ENCODE results near the gene LRPPRC. TPM values are rescaled to one million over a fixed set of nuclear protein-coding genes. Genes with fewer than 3 reads are reported as not detected.
"Not testable (repeated sequence)": the region's sequence is repeated elsewhere in the genome, so short reads cannot be mapped to it uniquely, and the experiment has no call there.

LRPPRC gene
- total RNA-seq, 1 donor from 2014 or later, result 70.3 TPM

DNA sequence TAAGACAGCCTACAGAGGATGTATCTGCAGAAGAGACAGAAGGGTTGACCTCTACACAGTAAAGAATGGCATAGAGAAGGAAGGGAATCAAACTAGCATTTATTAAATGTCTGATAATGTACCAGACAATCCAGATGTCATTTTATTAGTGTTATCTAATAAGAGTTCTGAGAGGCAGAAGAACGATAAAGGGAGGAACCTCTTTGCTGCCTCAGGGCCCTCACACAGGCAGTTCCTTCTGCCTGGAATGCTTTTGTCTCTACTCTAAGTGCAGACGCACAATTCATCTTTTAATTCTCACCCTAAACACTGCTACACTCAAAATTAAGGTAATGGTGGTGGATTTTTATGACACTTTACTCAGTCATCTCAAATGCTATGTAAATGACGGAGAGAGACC lies 64.5 kb downstream of the LRPPRC start:
- intact Hi-C loops (cut with DNase I), result no loop called here
- no peak for DNase-seq (ENCODE audit: low spot score)

GRCh38 chr2:43927442-43927841 lies 68.3 kb downstream of the LRPPRC start:
- intact Hi-C loops (cut with DNase I), result no loop called here
- DNase-seq (ENCODE audit: low spot score), result no peak

GRCh38 chr2:43925431-43925830 lies 70.4 kb downstream of the LRPPRC start:
- intact Hi-C loops (cut with DNase I), result no loop called here

GRCh38 chr2:43924463-43924862 lies 71.3 kb downstream of the LRPPRC start:
- no peak for DNase-seq (ENCODE audit: low spot score)
- intact Hi-C loops (cut with DNase I), result no loop called here

More at GRCh38 chr2:43925431-43925830, 70.4 kb downstream of the LRPPRC start:
- no peak for DNase-seq (ENCODE audit: low spot score)

DNA sequence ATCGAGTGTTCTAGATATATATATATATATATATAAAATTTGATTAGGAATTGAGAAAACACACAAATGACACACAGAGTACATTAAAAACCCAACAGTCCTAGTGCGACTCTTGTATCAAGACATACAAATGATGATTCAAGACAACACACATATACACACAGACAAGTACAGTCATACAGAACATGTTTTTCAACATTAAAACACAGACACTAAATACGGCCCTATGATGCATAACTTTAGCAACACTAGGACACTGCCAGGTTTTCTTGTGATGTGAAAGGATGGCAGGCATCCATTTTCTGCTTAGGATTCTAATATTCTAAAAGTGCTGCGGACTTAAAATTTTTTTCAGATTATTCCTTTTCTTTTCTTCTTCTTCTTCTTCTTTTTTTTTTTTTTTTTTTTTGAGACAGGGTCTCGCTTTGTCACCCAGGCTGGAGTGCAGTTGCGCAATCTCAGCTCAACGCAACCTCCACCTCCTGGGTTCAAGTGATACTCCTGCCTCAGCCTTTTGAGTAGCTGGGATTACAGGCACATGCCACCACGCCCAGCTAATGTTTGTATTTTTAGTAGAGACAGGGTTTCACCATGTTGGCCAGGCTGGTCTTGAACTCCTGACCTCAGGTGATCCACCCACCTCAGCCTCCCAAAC lies 84.5 kb downstream of the LRPPRC start:
- DNase-seq (ENCODE audit: low spot score); intact Hi-C loops (cut with DNase I): not testable (repeated sequence)

GRCh38 chr2:43906448-43907109 lies 89.2 kb downstream of the LRPPRC start:
- no peak for DNase-seq (ENCODE audit: low spot score)
- intact Hi-C loops (cut with DNase I), result no loop called here

GRCh38 chr2:43905871-43906270 lies 89.9 kb downstream of the LRPPRC start:
- DNase-seq (ENCODE audit: low spot score), result no peak
- intact Hi-C loops (cut with DNase I), result no loop called here

- DNase-seq (ENCODE audit: low spot score), result no peak
- intact Hi-C loops (cut with DNase I), result no loop called here
These were observed 90.4 kb downstream of the LRPPRC start for GRCh38 chr2:43905371-43905803.

DNA sequence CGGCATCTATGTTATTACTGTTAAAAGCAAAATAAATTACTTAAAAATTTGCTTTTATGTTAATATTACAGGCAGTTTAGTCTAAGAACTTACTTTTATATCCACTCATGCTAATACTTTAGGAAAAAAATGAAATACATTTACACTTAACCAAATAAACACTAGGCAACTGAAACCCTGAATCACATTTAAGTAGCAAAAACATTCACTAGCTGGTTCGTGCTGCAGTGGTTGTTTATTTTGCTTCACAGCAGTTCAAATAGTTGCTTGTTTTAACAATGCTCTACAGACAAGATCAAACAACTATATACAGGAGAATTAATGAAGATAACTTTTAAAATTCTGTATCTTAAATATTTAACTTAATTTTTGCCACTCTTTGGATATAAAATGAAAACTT lies 96.2 kb downstream of the LRPPRC start:
- intact Hi-C loops (cut with DNase I), result no loop called here
- DNase-seq (ENCODE audit: low spot score), result no peak

- DNase-seq (ENCODE audit: low spot score), result no peak
- intact Hi-C loops (cut with DNase I), result no loop called here
These were observed 96.9 kb downstream of the LRPPRC start for GRCh38 chr2:43898838-43899346.

DNA sequence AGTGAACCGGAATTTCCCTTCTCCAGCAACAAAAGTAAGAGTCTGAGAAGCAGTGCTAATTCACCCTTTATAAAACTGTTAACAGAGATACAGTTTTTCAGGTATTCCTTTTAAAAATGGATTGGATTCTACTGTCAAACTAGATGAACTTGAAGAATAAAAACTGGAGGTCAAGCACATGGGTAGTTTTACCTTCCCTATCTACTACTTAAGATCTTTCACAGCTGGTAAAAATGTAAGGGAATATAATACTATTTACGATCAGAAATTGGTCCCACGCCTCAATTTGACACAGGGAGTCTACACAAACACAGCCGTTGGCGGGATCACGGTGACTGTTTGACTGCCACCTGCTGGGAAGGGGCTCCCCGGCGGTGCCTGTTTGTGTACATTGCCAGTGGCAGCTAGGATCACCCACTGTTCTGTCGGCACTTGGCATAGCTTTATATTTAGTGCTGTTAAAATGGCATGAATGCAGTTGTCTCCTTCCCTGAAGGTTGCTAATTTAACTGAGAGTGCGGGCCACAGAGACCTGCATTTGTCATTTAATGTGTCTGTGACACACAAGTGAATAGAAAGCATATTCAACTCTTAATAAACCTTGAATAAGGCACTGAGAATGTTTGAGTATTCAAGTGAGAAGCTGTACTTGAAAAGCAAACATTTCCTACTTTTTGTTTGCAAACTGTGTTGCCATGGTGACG lies 97.5 kb downstream of the LRPPRC start:
- intact Hi-C loops (cut with DNase I), result no loop called here
- no peak for DNase-seq (ENCODE audit: low spot score)

- intact Hi-C loops (cut with DNase I), result no loop called here
- no peak for DNase-seq (ENCODE audit: low spot score)
These were observed 98.3 kb downstream of the LRPPRC start for GRCh38 chr2:43897492-43897891.

DNA sequence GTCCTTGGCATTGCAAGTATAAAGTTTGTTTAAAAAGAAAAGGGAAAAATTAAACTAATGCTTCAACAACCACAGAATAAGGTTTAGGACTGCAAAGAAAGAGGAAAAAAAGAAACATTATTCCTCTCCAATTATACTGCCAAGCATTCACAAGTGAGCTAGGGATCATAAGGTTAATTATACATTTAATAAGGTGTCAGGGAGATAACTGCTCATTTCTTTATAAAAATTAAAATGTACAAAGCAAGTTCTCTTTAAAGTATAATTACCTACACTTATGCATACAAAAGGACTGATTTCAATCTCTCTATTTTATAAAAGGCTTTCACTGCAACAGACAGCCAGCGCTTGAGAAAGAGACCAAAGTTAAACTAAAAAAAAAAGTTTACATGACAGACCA lies 98.9 kb downstream of the LRPPRC start:
- intact Hi-C loops (cut with DNase I), result no loop called here
- no peak for DNase-seq (ENCODE audit: low spot score)

DNA sequence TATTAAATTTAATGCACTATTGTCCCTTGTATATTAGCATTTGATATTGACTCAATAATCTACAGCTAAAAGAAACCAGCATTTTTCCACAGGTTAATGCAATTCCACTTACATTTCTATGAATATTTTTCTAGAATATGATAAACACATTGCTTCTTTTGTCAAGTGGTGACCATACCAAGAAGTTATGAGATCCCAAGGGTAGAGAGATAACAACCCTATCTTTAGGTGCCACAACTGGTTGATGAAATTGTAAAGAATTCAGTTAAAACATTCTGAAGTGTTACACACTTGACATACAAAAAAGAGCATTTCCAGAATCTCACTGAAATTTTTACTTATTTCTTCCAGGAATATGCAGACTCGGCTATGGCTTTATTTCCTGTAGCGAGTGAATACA lies 101.0 kb downstream of the LRPPRC start:
- DNase-seq (ENCODE audit: low spot score), result no peak
- intact Hi-C loops (cut with DNase I), result no loop called here

- DNase-seq (ENCODE audit: low spot score), result no peak
- intact Hi-C loops (cut with DNase I), result no loop called here
These were observed 104.9 kb downstream of the LRPPRC start for GRCh38 chr2:43890855-43891254.

GRCh38 chr2:43889416-43889815 lies 106.4 kb downstream of the LRPPRC start:
- intact Hi-C loops (cut with DNase I), result no loop called here
- DNase-seq (ENCODE audit: low spot score), result no peak

DNA sequence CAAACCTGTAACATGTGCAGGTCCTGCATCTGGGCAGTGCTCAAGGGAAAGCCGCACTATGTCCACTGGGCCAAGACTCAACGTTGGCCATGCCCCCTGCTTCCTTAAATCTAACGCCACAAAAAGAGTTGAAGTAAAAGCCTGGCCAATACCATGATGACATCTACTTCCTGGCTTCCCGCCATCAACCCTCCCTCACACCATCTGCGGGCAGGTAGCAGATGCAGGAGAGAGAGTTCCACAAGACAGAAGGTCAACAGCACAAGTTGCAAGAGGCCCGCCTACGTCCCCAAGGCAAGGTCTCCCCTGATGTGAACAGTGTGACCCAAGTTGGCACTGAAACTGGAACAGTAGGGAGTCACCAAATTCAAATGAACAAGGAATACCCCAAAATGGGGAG lies 108.6 kb downstream of the LRPPRC start:
- intact Hi-C loops (cut with DNase I), result no loop called here
- DNase-seq (ENCODE audit: low spot score), result no peak

GRCh38 chr2:43885132-43885632 lies 110.6 kb downstream of the LRPPRC start:
- intact Hi-C loops (cut with DNase I), result no loop called here
- no peak for DNase-seq (ENCODE audit: low spot score)

DNA sequence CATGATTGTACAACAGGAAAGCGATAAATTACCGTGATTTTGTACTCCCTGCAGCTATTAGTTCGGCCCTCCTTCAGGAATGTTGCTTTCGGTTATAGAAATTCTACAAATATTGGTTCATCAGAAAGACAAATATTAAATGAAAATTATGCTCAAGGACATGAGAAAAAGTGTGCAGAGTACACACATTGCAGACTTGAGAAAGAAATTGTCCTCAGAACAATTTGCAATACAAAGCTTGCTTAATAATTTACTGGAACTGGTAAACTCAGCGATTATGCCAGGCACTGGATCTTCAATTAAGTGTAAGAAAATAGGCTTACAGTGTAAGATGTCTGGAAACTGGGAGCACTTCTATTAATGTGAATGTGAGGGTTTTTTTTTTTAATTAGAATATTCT lies 111.1 kb downstream of the LRPPRC start:
- no peak for DNase-seq (ENCODE audit: low spot score)
- intact Hi-C loops (cut with DNase I), result no loop called here

- intact Hi-C loops (cut with DNase I), result no loop called here
- DNase-seq (ENCODE audit: low spot score), result no peak
These were observed 113.5 kb downstream of the LRPPRC start for GRCh38 chr2:43882312-43882711.

- intact Hi-C loops (cut with DNase I), result no loop called here
These were observed 114.8 kb downstream of the LRPPRC start for GRCh38 chr2:43880952-43881351.

More at GRCh38 chr2:43880952-43881351, 114.8 kb downstream of the LRPPRC start:
- DNase-seq (ENCODE audit: low spot score), result no peak

Measured in cardiac septum (tissue), 1 donor.